Spleen (tissue), 7 donors: ENCODE data around the gene OR51B4.

Source experiments
- POLR2AphosphoS5 ChIP-seq, 3 donors: sonication (generic); formaldehyde crosslinking; IDR thresholded peaks; one replicate each; pipeline ENCODE4 v1.5.1; 2017; ENCODE audit warnings: antibody characterized with exemption in 3 of 3
- TF ChIP-seq, protein P1 (sequence below), 11 experiments: fragments of 200-600 bp in 7 of 11; fragments of 450-650 bp in 4 of 11; sonication (generic) in 4 of 11; IDR thresholded peaks in 8 of 11; conservative IDR thresholded peaks in 3 of 11; 1 replicate in 7 of 11; 2 replicates in 4 of 11; pipeline versions ENCODE4 v1.4.0 to v1.8.0; 2016 to 2021; ENCODE audit warnings: antibody characterized with exemption in 11 of 11, inconsistent platforms in 4 of 11, mild to moderate bottlenecking in 1 of 11
- donor health status: DM: no; HTN: no; CAD: no; lungs with moderate emphysema.
- donor health status: DM: no; HTN: no; CAD: no.
- donor health status: DM: no; HTN: no; CAD: no.

GRCh38 chr11:5266609-5267008, 35.1 kb downstream of the OR51B4 start:
- TF ChIP-seq, protein P1, sequence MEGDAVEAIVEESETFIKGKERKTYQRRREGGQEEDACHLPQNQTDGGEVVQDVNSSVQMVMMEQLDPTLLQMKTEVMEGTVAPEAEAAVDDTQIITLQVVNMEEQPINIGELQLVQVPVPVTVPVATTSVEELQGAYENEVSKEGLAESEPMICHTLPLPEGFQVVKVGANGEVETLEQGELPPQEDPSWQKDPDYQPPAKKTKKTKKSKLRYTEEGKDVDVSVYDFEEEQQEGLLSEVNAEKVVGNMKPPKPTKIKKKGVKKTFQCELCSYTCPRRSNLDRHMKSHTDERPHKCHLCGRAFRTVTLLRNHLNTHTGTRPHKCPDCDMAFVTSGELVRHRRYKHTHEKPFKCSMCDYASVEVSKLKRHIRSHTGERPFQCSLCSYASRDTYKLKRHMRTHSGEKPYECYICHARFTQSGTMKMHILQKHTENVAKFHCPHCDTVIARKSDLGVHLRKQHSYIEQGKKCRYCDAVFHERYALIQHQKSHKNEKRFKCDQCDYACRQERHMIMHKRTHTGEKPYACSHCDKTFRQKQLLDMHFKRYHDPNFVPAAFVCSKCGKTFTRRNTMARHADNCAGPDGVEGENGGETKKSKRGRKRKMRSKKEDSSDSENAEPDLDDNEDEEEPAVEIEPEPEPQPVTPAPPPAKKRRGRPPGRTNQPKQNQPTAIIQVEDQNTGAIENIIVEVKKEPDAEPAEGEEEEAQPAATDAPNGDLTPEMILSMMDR (IDR thresholded peaks at IDR 0.05 in 8 of 11, conservative IDR thresholded peaks at IDR 0.05 in 3 of 11) = no peak
- TF ChIP-seq POLR2AphosphoS5 (IDR thresholded peaks at IDR 0.05) = no peak
